Liver (tissue), 10 donors: Measurements from ENCODE around the gene ARPC5L. TPM values are rescaled to one million over a fixed set of nuclear protein-coding genes. Genes with fewer than 3 reads are reported as not detected.
"Not testable (repeated sequence)": the region's sequence is repeated elsewhere in the genome, so short reads cannot be mapped to it uniquely, and the experiment has no call there.

Experiments
- DNase-seq: peaks from one replicate; pipeline ENCODE4 v3.0.0-alpha.2; 2017; ENCODE audit warnings: low spot score
- H3K27ac ChIP-seq, 2 donors: one replicate each; pipeline ENCODE4 v1.7.0; 2013; ENCODE audit warnings: inconsistent platforms in 2 of 2, low read length in 2 of 2, control low read depth in 1 of 2, low read depth in 1 of 2, mild to moderate bottlenecking in 1 of 2
- H3K27me3 ChIP-seq, 4 donors: one replicate each; pipeline versions ENCODE4 v1.6.1 to v1.7.0; 2013; ENCODE audit warnings: low read length in 3 of 4, inconsistent platforms in 1 of 4, mild to moderate bottlenecking in 1 of 4, moderate library complexity in 1 of 4; ENCODE audit not compliant: control insufficient read depth in 4 of 4, insufficient read depth in 4 of 4
- H3K36me3 ChIP-seq, 4 donors: one replicate each; pipeline versions ENCODE4 v1.6.1 to v1.7.0; 2013; ENCODE audit warnings: low read length in 3 of 4, mild to moderate bottlenecking in 3 of 4, low read depth in 1 of 4, moderate library complexity in 1 of 4; ENCODE audit not compliant: control insufficient read depth in 4 of 4, insufficient read depth in 3 of 4
- H3K4me1 ChIP-seq, 4 donors: one replicate each; pipeline versions ENCODE4 v1.6.1 to v1.7.0; 2013; ENCODE audit warnings: low read length in 3 of 4, mild to moderate bottlenecking in 3 of 4, moderate library complexity in 1 of 4; ENCODE audit not compliant: control insufficient read depth in 4 of 4, insufficient read depth in 4 of 4
- H3K4me3 ChIP-seq, 3 donors: one replicate each; pipeline versions ENCODE4 v1.6.1 to v1.7.0; 2013; ENCODE audit warnings: low read length in 3 of 3, control low read depth in 1 of 3, low read depth in 1 of 3, mild to moderate bottlenecking in 1 of 3
- H3K9ac ChIP-seq, 2 donors: one replicate each; pipeline ENCODE4 v1.7.0; 2013; ENCODE audit warnings: low read length in 2 of 2, mild to moderate bottlenecking in 2 of 2, moderate library complexity in 2 of 2, control low read depth in 1 of 2, low read depth in 1 of 2
- H3K9me3 ChIP-seq, 4 donors: one replicate each; pipeline versions ENCODE4 v1.6.1 to v1.7.0; 2013; ENCODE audit warnings: low read length in 3 of 4; ENCODE audit not compliant: control insufficient read depth in 4 of 4
- HNF4A ChIP-seq, 2 donors: conservative IDR thresholded peaks; 2 replicates each; pipeline ENCODE4 v1.6.1; 2016; ENCODE audit warnings: antibody characterized with exemption in 2 of 2, mild to moderate bottlenecking in 2 of 2
- RXRA ChIP-seq, 2 donors: IDR thresholded peaks; 2 replicates each; pipeline ENCODE4 v1.6.1; 2017 to 2018; ENCODE audit warnings: antibody characterized with exemption in 2 of 2, mild to moderate bottlenecking in 1 of 2
- SP1 ChIP-seq: IDR thresholded peaks from 2 replicates; pipeline ENCODE4 v1.6.1; 2018; ENCODE audit warnings: antibody characterized with exemption, mild to moderate bottlenecking
- WGBS: extraction: QIAGEN DNeasy Blood & Tissue Kit; methylation state at CpG from one replicate; pipeline ENCODE4 v1.1.7; 2013; 5-methylcytosine and 5-hydroxymethylcytosine counted together
- polyA plus RNA-seq, 2 donors: library from polyadenylated mRNA; stranded (reverse) in 1 of 2; unstranded in 1 of 2; fragments of 200-250 nt in 1 of 2; fragments of >200 nt in 1 of 2; fragmentation: Nextera tagmentation in 1 of 2; extraction: Ambion mirVana in 1 of 2; gene quantifications; one replicate each; pipeline versions ENCODE4 v1.2.1 to v1.2.3, GENCODE V29; 2013 to 2015
- small RNA-seq: library from RNA; depleted of rRNA; stranded (forward); fragments of <200 nt; gene quantifications from one replicate; pipeline ENCODE3, GENCODE V24; 2014
- total RNA-seq, 2 donors: library from RNA; depleted of rRNA; stranded (reverse); fragments of >200 nt; gene quantifications; one replicate each; pipeline ENCODE4 v1.2.3, GENCODE V29; 2014
- donor health status: healthy.
- donor health status: healthy.
- donor health status: healthy.
- donor health status: healthy.
- donor health status: healthy.

ARPC5L gene
- total and polyA plus RNA-seq, 4 donors = 9.3 to 31.2 (median 17.8) TPM

DNA sequence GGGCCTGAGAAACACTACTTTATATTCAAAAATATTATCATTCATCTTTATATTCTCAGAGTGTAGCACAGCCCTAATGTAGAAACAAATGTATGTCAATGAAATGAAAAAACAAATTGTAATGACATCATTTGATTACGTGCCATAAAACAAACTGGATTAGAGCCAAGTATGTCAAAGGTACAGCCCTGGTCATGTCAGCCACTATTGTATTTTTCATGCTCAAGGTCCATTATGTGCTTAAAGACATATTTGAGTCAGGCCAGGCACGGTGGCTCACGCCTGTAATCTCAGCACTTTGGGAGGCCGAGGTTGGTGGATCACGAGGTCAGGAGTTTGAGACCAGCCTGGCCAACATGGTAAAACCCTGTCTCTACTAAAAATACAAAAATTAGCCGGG, 58.5 kb downstream of the ARPC5L start:
- H3K9ac ChIP-seq, H3K4me3 ChIP-seq, DNase-seq, H3K27ac ChIP-seq, H3K4me1 ChIP-seq, H3K9me3 ChIP-seq, H3K27me3 ChIP-seq: not testable (repeated sequence)
- WGBS = 77% methylated on average over 6 of the region's 6 CpGs
- peaks cover 6 to 48% (median 27%) of the 10 kb centered on the region in 4 donors for H3K36me3 ChIP-seq
- TF ChIP-seq RXRA (IDR thresholded peaks at IDR 0.05) = peak; percentile 43 to 52
- peak; percentile 20 to 36 for TF ChIP-seq HNF4A (conservative IDR thresholded peaks at IDR 0.05)
- peak; percentile 30 for TF ChIP-seq SP1

Small RNA genes within 50 kb of the gene (small RNA-seq; reads per million reads assigned to genes)
- not detected for gene RNU4-82P

Other genes with a start within 250 kb of the ARPC5L start
- gene NR6A1, start 90.8 kb upstream of the ARPC5L start, total RNA-seq = 1 to 10 TPM; 2.8 to 6.1 TPM
- 1 to 10 TPM in 1 of 2 donors, under 1 TPM in 1; 0.72 to 1.3 TPM for gene NR6A1, start 90.8 kb upstream of the ARPC5L start, polyA plus RNA-seq
- 1 to 10 TPM in 1 of 2 donors, under 1 TPM in 1; 0.56 to 1.1 TPM for gene OLFML2A, start 85.0 kb upstream of the ARPC5L start, total RNA-seq
- gene OLFML2A, start 85.0 kb upstream of the ARPC5L start, polyA plus RNA-seq = under 1 TPM; 0.15 to 0.50 TPM
- not detected for gene WDR38, start 8.7 kb upstream of the ARPC5L start, total RNA-seq
- not detected for gene WDR38, start 8.7 kb upstream of the ARPC5L start, polyA plus RNA-seq
- gene RPL35, start 173 bp upstream of the ARPC5L start, total RNA-seq = 100 to 1,000 TPM; 623 to 747 TPM
- 1,000 to 10,000 TPM in 1 of 2 donors, 100 to 1,000 TPM in 1; 659 to 1,101 TPM for gene RPL35, start 173 bp upstream of the ARPC5L start, polyA plus RNA-seq
- gene GOLGA1, start 79.0 kb downstream of the ARPC5L start, total RNA-seq = 10 to 100 TPM in 1 of 2 donors, 1 to 10 TPM in 1; 7.1 to 17.6 TPM
- 10 to 100 TPM in 1 of 2 donors, 1 to 10 TPM in 1; 5.9 to 10.7 TPM for gene GOLGA1, start 79.0 kb downstream of the ARPC5L start, polyA plus RNA-seq